ENCODE measurements around the gene TSPEAR.

TSPEAR gene

DNA sequence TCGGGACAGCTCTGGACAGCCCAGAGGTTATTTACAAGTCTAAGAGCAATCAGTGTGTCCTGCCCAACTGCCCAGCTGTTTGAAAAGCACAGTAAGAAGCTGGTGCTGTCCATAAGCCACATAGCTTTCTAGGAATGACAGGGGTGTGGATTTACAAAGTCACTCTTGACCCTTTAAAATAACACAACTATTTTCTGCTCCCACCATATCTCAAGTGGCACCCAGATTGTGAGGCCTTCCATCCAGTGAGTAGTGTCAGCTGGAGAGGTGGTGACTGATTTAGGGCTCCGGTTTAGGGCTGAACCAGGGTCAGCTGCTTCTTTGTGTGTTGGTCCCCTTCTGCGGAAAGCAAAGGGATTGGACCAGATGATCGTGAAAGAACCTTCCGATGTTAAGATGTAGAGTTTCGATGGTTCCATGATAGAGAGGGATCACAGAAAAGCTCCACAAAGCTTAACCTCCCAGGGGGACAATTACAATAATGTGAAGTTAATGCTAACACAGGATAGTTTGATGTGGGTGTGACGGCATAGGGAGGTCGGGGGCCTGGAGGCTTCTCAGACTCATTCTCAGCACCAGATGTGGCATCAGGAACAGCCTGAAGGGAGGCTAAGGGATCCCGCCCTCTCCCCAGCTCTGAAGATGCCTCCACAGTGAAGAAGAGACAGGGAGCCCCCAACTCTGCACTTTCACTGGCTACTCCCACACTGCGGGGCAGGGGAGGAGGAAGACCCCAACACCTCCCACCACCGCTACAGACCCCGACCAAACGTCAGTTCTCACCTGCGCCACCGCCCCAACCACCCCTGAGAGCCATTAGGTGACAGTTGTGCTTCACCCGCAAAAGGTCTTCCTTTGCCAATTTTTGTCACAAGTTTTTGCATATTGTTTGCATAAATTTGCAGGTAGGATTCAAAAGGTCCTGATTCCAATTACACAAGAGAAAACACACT lies 215.5 kb downstream of the TSPEAR start:
- in situ Hi-C loops (cut with MboI; ENCODE audit: low sequenced_read_pairs, unreplicated experiment): loop anchor here (10.0 kb wide), 1 partner anchor 299 kb away; no protein-coding TSS in a partner anchor
- no peak for DNase-seq (ENCODE audit: low spot score)
- TF ChIP-seq, protein P1, sequence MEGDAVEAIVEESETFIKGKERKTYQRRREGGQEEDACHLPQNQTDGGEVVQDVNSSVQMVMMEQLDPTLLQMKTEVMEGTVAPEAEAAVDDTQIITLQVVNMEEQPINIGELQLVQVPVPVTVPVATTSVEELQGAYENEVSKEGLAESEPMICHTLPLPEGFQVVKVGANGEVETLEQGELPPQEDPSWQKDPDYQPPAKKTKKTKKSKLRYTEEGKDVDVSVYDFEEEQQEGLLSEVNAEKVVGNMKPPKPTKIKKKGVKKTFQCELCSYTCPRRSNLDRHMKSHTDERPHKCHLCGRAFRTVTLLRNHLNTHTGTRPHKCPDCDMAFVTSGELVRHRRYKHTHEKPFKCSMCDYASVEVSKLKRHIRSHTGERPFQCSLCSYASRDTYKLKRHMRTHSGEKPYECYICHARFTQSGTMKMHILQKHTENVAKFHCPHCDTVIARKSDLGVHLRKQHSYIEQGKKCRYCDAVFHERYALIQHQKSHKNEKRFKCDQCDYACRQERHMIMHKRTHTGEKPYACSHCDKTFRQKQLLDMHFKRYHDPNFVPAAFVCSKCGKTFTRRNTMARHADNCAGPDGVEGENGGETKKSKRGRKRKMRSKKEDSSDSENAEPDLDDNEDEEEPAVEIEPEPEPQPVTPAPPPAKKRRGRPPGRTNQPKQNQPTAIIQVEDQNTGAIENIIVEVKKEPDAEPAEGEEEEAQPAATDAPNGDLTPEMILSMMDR (IDR thresholded peaks at IDR 0.05; ENCODE audit: borderline replicate concordance, control extremely low read depth, extremely low read depth, insufficient read depth, missing control alignments): no peak

DNA sequence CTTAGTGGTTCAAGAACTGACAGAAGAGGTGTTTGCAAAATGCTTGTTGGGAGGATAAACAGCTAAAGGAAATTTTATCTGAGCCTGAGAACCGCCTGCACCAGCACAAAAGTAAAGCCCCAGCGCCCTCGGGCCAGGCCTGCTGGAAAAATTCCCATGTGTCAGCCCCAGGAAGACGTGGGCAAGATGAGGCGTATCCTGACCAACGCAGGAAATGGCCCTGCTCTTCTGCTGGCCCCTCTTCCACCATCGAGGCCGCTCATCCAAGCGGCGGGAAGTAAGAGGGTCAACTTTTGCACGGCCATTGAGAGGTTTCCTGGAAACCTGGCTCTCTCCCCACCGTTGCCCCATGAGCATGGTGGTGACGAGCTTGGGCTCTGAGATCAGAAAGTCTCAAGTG lies 216.4 kb downstream of the TSPEAR start:
- DNase-seq (ENCODE audit: low spot score): no peak
- in situ Hi-C loops (cut with MboI; ENCODE audit: low sequenced_read_pairs, unreplicated experiment): loop anchor here (10.0 kb wide), 1 partner anchor 300 kb away; no protein-coding TSS in a partner anchor
- TF ChIP-seq, protein P1 (IDR thresholded peaks at IDR 0.05; ENCODE audit: borderline replicate concordance, control extremely low read depth, extremely low read depth, insufficient read depth, missing control alignments): no peak

DNA sequence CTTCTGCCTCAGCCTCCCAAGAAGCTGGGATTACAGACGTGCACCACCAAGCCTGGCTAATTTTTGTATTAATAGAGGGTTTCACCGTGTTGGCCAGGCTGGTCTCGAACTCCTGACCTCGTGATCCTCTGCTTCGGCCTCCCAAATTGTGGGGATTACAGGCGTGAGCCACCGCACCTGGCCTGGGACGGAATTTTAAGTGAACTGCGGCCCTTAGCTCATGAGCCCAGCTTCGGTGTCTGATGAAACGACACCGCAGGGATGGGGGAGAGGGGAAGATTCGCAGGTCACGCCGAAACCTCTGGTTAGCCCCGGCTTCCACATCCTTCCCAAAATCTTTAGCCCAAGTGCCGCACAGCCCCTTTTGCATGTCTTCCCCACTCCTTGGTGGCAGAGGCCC lies 217.0 kb downstream of the TSPEAR start:
- in situ Hi-C loops (cut with MboI; ENCODE audit: low sequenced_read_pairs, unreplicated experiment): loop anchor here (10.0 kb wide), 1 partner anchor 300 kb away; no protein-coding TSS in a partner anchor
- TF ChIP-seq, protein P1 (IDR thresholded peaks at IDR 0.05; ENCODE audit: borderline replicate concordance, control extremely low read depth, extremely low read depth, insufficient read depth, missing control alignments): no peak
- DNase-seq (ENCODE audit: low spot score): no peak

DNA sequence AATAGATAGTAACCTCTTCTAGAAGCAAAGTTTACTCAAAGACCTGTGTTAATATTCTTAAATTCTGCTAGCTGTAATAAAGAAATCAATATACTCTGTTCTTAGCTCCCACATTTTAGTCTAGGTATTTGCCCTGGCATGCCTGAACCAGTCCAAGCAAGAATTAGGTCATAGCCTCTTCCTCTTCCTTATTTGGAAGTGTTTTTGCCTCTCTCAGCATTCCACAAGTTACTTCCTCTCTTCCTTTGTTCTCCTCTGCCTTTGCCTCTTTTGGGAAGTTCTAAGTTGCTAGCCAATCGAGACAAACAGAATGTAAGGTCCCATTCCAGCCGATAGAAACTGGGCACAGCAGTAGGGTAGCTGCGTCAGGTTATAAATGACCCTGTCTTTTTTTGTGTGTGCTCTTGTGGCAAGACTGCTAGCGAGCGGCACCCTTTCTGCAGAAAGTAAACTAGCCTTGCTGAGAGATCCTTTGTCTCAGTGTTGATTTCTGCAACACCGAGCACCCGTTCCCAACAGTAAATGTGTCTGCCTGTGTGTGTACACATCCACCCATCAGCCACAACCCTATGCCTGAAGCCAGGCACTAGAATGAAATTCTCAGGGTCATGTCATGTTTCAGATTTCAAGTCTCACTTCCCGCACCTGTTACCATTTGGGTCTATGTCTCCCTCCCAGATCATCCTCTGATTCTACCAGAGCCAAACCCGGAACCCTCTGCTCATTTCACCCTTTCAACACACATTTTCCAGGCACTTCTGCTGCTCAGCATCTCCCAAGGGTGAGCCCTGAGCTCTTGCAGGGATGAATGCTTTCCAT lies 218.6 kb downstream of the TSPEAR start:
- TF ChIP-seq, protein P1 (IDR thresholded peaks at IDR 0.05; ENCODE audit: borderline replicate concordance, control extremely low read depth, extremely low read depth, insufficient read depth, missing control alignments): no peak
- no peak for DNase-seq (ENCODE audit: low spot score)
- in situ Hi-C loops (cut with MboI; ENCODE audit: low sequenced_read_pairs, unreplicated experiment): loop anchor here (10.0 kb wide), 1 partner anchor 302 kb away; no protein-coding TSS in a partner anchor

DNA sequence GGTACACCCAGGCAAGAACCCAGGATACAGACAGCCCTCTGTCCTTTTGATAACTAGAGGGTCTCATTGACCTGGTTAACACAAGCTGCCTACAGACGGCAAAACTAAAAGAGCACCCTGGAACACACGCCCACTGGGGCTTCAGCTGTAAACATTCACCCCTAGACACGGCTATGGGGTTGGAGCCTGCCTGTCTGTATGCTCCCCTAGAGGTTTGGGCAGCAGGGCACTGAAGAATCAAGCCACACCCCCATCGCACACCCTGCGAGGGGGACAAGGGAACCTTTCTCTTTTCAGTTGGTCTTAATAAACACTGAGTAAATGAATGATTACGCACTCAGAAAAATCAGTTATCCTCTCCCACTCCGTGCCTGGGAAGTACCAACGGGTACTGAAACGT lies 220.6 kb downstream of the TSPEAR start:
- in situ Hi-C loops (cut with MboI; ENCODE audit: low sequenced_read_pairs, unreplicated experiment): loop anchor here (10.0 kb wide), 1 partner anchor 304 kb away; no protein-coding TSS in a partner anchor
- TF ChIP-seq, protein P1 (IDR thresholded peaks at IDR 0.05; ENCODE audit: borderline replicate concordance, control extremely low read depth, extremely low read depth, insufficient read depth, missing control alignments): no peak

DNA sequence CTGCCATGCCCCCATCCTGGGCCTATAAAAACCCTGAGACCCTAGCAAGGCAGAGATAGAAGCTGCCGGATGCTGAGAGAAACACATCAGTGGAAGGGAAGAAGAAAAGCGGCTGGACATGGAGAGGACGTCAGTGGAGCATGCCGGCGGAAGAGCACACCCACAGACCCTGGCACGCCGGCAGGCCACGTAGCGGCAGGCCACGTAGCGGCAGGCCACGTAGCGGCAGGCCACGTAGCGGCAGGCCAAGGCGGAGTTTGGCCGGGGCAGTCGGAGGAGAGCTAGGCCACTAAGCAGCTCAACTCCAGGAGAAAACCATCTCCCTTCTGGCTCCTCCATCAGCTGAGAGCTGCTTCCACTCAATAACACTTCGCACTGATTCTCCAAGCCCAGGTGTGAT lies 221.0 kb downstream of the TSPEAR start:
- no peak for DNase-seq (ENCODE audit: low spot score)
- TF ChIP-seq, protein P1 (IDR thresholded peaks at IDR 0.05; ENCODE audit: borderline replicate concordance, control extremely low read depth, extremely low read depth, insufficient read depth, missing control alignments): no peak
- in situ Hi-C loops (cut with MboI; ENCODE audit: low sequenced_read_pairs, unreplicated experiment): loop anchor here (10.0 kb wide), 1 partner anchor 304 kb away; no protein-coding TSS in a partner anchor

More for the DNA sequence above, 220.6 kb downstream of the TSPEAR start:
- DNase-seq (ENCODE audit: low spot score): no peak

Measured in GM13976 (cell line).